HG02970 (cell line): Measurements from ENCODE around the gene APH1B.
"Not testable (repeated sequence)": the region's sequence is repeated elsewhere in the genome, so short reads cannot be mapped to it uniquely, and the experiment has no call there.

Experiments
- ATAC-seq: cut with Tn5 transposase; IDR thresholded peaks from one replicate; pipeline ENCODE4 v1.9.1; 2021; ENCODE audit warnings: mild to moderate bottlenecking, moderate library complexity, moderate number of reproducible peaks; ENCODE audit not compliant: unreplicated experiment, low FRiP score

Gene APH1B

DNA sequence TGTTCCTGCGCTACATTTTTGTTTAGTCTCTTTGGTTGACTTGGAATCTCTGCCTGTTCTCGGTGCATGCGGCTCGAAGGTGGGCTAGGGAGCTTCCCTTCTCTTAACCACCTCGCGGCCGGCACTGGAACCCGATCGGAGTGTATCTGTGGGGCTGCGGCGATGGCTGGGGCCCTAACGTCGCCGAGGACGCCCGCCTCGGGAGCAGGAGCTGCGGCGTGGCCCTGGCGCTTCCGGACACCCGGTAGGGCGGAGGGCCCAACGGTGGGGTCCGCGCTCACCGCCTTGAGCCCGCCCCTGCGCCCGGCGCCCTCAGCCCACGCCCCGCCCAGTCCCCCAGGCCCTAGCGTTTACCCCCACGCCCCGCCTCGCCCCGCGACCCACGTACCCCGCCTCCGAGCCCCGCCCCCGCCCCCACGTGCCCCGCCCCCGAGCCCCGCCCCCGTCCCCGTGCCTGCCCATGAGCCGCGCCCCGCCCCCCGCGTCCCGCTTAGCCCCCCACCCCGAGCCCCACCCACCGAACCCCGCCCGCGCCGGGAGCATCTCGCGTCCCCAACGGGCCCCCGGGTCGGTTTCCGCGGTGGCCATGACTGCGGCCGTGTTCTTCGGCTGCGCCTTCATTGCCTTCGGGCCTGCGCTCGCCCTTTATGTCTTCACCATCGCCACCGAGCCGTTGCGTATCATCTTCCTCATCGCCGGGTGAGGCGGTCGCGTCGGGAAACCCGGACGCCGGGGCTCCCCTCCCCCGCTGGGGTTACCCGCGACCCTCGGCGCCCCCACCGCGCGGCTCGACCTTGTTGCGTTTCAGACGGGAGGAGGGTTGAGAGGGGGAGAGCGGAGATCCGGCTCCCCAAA, at the start of gene APH1B:
Gene APH1B, plus strand, starts transcription at position 568 of the 855 bp plus-strand sequence. Its CDS starts 19 bp downstream, at position 587.
- peak; percentile 83 for ATAC-seq

DNA sequence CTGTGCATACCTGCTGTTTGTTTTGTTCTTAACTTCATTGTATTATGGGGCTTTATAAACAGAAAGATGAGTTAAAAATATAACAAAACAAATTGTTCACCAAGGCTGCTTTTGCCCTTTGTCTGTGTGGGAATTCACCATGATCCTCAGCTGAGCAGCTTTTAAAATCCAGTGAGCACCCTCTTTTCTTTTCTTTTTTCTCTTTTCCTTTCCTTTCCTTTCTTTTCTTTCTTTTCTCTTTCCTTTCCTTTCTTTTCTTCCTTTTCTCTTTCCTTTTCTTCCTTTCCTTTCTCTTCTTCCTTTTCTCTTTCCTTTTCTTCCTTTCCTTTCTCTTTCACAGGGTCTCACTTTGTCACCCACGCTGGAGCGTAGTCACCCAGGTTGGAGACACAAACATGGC, 49.7 kb upstream of the APH1B start:
- no peak for ATAC-seq

DNA sequence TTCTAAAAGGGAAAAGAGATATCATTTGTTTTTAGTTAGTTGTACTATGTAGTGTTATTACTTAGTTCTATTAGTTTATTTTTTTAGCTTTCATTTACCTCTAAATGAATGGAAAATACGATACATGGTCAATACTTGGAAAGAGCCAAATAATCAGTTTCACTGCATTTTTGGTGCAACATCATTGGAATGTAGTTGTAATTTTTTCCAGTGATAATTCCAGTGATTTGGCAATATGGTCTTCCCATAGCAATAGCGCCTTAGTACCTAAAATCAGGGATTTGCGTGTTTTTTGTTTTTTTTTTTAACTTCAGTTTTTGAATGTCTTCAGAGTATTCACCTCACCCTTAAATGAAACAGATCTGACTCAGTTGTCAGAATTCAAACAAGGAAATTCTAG, 46.2 kb upstream of the APH1B start:
- ATAC-seq, result no peak

DNA sequence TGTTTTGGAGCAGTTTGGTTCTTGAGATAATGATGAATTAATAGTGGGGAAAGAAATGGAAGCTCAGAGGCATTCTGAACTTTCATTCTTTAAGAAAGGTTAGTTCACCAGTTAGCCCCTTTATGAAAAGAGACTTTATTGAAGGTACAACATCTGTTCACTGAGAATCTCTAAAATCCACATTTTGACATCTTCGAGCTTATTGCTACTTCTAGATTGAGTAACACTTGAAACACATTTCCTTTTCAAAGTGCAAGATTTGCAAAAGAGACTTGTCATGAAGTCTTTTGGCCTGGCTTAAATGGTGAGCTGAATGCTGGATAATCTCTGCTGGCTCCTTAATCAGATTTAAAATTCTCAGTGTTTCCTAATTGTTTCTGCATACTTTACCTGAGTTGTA, 45.7 kb upstream of the APH1B start:
- no peak for ATAC-seq

DNA sequence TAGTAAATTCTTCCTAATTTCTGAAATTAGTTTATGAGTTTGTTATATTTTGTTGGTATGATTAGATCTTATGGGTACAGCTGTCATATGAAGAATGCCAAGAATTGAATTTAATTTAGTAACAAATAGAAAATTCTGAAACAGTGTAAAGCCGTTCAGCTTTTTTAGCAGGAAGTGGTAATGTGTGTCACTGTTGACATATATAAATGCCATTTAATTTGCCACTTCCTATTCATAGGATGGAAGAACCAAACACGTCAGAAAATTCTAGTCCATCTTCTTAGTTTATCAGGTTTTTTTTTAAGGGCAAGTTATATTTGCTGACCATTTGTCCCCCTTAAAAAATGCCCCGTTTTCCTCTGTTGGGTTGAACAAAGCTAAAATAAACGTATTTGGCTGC, 45.0 kb upstream of the APH1B start:
- no peak for ATAC-seq

DNA sequence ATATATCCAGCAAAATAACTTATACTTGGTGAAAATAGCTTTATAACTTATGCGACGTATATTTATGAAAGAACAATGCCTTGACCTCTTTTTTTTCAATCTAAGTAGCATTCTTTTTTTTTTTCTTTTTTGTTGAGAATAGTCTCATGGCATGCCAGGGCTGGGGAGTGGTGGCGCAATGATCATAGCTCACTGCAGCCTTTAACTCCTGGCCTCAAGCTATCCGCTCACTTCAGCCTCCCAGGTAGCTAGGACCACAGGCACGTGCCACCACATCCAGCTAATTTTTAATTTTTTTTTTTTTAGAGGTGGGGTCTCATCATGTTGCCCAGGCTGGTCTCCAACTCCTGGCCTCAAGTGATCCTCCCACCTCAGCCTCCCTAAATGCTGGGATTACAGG, 44.5 kb upstream of the APH1B start:
- ATAC-seq, result no peak

DNA sequence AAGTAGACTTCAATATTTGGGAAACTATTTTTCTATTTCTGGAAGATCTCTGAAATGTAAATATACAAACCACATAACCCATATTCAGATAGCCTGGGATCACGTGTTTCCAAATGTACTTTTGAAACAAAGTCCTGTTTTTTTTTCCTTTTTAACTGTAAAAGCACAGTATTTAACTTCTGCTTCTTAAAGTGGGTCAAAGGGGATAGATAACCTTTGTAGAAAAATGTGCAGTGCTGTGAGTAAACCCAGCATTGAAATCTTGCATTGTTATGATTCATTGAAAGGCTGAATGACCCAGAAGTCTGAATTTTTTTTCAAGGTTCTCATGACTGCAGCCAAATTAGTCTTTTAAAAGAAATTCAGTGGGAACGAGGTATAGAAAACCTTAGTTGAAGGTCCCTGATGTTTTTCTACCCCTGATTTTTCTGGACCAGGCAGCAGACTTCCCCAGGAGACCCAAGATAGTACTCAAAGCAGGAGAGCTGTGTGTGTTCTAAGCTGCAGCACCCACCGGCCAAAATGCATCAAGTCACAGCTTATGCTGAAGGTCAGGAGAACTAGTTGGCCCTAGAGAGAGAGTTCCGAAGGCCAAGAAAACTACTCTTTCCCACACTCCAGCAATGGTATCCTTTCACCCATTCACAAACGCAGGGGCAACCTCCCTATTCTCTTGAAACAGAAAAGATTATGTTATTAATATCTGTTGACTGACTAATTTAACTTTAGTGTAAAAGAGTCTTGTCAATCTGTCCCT, 43.6 kb upstream of the APH1B start:
- ATAC-seq, result no peak

DNA sequence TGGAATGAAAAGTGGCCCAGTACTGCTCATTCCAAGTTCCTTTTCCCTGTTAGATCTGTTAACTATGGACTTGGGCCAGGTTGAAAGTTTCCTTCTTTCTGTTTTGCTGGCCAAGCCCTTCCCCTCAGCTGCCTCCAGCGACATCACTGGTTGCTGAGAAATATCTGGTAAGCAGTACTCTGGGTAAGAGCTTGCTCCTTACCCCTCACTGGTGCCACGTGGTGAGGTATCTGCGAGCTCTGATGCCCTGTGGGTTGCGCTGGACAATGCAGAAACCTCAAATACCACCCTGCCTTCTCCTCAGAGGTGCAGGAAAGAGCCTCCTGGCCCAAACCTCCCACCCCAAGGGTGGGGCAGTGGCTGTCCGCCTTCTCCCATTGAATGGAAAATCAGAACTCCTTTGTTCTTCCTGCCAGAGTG, 42.9 kb upstream of the APH1B start:
- no peak for ATAC-seq

DNA sequence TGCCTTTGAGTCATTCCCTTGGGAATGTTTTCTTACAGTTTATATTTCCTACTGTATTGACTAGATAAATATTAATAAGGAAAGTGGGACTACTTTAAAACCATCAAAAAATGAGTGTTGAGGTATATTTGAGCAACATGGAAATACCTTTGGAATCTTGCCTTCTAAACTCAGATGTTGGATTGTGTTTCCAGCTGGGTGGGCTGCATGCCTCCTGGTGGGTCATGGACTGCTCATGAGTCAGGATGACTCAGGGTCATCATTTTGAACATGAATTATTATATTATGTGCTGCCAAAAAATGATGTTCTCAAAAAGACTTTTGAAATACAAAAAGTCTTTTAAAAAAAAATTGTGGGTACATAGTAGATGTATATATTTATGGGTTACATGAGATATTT, 41.1 kb upstream of the APH1B start:
- no peak for ATAC-seq

DNA sequence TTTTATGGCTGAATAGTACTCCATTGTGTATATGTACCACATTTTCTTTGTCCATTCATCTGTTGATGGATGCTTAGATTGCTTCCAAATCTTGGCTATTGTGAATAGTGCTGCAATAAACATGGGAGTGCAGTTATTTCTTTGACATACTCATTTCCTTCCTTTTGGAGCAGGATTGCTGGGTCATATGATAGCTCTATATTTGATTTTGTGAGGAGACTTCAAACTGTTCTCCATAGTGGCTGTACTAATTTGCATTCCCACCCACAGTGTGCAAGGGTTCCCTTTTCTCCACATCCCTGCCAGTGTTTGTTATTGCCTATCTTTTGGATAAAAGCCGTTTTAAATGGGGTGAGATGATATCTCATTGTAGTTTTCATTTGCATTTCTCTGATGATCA, 40.3 kb upstream of the APH1B start:
- not testable (repeated sequence) for ATAC-seq

DNA sequence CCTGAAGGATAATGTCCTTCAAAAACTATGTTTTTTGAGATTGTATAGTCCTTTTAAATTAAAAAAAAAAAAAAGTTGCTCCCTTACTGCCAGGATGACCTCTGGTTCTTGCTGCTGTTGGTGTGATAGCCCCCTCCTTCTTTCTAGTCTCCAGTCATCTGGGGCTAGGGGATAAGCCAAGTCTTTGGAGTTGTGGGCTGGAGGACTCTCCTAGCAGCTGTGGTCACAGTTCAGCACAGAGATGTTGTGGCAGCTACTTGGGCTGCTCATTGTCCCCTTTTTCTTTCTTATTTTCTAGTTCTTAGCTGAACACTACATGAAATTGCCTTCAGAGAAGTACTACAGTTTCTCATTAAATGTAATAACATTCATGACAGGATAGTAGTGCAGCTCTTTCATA, 39.2 kb upstream of the APH1B start:
- ATAC-seq, result no peak

DNA sequence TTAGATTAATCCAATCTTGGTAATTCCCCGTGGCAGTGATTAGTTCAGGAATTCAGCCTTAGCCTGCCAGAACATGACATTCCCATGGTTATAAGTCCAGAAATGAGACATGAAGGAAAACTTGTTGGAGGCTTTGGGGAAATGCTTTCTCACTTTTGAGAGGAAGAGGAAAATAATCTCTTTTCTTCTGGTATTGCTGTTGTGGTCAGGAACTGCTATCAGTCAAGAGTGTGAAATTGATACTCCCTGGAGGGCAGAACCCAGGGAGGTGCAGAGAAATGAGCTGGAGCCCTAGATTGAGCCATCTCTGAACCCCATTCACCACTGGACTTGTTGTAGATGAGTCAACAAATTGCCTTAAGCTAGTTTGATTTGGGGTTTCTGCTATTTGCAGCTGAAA, 38.6 kb upstream of the APH1B start:
- ATAC-seq, result no peak

DNA sequence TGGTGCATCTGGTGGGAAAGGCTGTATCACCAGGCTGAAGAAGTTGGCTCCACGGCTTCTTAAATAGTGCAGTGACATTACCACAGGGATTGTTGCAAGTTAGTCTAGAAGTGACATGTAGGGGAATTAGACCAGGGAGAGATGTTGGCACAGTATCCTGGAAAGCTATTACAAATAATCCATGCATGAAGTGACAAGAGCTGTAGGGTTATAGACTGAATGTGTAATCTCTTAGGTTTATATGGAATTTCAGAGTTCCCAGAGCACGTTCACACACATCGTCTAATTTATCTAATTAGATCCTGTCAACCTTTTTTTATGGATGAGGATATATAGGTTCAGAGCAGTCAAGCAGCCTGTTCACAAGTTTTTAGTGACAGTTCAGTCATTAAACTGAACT, 37.3 kb upstream of the APH1B start:
- ATAC-seq, result no peak

DNA sequence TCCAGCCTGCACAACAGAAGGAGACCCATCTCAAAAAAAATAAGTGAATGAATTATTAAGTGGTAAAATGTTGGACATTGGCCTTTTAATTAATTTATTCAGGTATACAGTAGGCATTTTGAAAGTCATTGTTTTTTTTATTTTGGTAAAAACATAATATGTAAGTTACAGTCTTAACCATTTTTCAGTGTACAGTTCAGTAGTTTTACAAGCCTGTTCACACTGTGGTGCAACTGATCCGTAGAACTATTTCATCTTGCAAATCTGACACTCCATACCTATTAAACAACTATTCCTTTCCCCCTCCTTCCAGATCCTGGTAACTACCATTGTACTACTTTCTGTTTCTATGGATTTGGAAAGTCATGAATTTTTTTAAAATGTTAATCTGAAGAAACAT, 36.1 kb upstream of the APH1B start:
- no peak for ATAC-seq

DNA sequence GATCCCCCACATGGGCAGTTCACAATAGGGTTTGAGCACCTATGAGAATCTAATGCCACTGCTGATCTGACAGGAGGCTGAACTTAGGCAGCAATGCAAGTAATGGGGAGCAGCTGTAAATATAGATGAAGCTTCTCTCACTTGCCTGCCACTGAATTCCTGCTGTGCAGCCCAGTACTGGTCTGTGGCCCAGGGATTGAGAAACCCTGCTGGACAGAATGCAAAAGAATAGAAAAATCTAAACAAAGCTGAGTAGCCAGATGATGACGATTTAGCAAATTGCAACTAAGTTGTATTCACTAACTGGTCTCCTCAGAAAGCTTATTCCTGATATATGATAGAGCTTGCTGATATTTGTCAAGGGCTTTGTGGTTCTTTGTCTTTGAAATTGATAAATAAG, 34.3 kb upstream of the APH1B start:
- no peak for ATAC-seq

DNA sequence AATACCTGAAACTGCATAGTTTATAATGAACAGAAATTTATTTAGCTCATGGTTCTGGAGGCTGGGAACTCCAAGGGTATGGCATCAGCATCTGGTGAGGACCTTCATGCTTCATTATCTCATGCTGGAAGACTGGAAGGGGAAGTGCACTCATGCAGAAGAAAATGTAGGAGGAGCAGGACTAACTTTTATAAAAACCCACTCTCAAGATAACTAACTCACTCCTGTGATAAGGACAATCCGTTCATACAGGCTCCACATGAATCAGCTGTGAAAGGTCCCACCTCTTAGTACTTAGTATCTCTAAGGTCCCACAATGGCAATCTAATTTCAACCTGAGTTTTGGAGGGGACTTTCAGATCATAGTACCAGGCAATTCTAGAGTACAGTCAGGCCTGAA, 33.6 kb upstream of the APH1B start:
- ATAC-seq, result no peak

DNA sequence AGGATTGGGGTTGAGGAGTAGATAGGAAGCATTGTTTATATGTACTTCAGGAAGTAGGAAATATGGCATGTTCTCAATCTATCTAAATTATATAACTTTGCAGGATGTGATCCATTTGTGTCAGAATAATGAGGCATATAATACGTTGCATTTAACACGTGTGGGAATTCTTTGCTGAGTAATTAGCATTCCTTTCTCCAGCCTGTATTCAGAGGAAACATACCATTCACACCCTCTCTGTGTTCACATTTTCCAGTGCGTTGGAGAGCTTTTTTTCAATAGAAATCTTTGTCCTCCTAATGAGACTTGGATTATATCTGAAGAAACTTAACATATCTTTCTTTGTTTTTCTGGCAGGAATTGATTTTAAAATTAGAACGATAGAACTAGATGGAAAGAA, 33.0 kb upstream of the APH1B start:
- ATAC-seq, result no peak

DNA sequence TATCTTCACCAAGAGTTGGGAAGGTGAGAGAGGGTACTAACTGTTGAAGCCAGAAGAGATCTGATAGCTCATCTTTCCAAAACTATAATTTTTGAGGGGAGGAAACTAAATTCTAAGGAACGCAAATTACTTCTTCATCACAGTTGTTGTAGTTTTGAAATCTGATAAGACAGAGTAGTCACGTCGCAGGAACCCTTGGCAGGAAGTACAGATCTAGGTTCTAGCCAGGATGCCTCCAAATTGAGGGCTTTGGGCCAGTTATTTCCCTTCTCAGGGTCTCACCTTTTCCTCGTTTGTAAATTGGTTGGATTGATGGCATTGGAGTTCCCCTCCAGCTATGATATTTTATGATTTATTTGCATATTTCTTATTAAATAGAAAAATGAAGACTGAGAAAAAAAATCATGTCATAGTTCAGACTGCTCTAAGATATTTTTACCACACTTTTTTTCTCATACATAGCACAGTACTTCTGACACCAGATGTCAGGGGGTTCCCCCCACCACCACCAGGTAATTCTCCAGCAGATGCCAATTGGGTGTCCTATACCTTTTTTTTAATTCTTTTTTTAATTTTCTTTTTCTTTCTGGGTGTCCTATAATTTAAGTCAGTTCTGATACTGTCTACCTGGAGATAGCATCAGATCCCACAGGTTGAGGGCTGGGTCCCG, 32.3 kb upstream of the APH1B start:
- no peak for ATAC-seq

DNA sequence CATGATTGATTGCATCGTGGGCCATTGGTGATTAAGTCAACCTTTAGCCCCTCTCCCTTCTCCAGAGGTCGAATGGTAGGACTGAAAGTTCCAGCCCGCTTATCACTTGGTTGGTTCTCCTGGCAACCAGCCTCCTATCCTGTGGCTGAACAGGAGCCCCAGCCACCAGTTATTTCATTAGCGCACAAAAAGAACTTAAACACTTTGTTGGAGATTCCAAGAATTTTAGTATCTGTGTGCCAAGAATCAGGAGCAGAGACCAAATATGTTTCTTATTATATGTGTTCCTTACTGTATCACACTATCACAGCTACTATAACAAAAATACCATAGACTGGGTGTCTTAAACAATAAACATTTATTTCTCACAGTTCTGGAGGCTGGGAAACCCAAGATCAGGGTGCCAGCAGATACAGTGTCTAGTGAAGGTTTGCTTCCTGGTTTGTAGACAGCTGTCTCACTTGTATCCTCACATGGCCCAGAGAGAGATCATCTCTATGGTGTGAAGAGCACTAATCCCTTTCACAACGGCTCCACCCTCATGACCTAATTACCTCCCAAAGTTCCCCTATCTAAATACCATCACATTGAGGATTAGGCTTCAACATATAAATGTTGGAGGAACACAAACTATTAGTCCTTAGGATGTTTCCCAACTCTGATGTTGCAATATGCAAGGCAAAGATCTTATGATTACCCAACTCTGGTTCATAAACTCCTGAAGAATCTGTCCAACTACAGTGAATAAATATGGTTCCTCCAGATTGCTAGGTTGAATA, 30.5 kb upstream of the APH1B start:
- no peak for ATAC-seq

DNA sequence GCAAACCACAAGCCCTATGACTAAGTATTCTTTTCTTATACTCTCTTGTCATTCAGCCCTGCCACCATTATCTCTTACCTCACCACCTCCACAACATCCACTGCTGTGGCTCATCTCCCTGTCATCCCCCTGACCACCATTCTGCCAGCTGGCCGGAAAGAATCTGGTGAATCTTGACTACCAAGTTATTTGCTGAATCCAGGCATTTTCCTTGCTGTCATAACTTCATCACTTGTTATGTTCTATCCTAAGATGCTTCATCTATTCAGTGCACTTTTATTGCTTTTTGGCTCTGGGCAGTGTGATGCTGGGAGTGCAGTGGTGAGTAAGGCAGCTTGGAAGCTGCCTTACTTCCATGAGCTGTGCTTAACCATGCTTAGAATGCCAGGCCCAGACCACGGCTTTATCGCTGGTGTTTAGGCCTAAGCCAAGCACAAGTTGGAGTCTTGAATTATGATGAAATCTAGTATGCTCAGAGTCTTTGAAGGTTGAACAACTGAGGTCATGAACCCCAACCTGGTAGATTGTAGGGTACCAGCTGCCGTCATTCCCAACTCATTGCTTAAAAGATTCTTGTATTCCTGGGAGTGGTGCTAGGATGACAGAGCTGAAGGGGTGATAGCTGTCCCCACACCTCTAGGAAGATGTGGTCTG, 27.0 kb upstream of the APH1B start:
- ATAC-seq, result no peak
